Keratinocyte (primary cell): ENCODE data around the gene SEC11A.

Source experiments
- EZH2 ChIP-seq: IDR thresholded peaks from one replicate; pipeline ENCODE4 v1.6.1; 2012; ENCODE audit warnings: inconsistent platforms, mild to moderate bottlenecking, low read length, moderate library complexity
- TF ChIP-seq, protein P1 (sequence below), 3 experiments: IDR thresholded peaks in 1 of 3; conservative IDR thresholded peaks in 1 of 3; optimal IDR thresholded peaks in 1 of 3; 2 replicates in 2 of 3; 3 replicates in 1 of 3; pipeline versions ENCODE3 to v1.5.1; 2011; ENCODE audit warnings: low read length in 3 of 3, mild to moderate bottlenecking in 3 of 3, moderate library complexity in 2 of 3, control low read depth in 1 of 3, inconsistent platforms in 1 of 3; ENCODE audit not compliant: insufficient read depth in 2 of 3; ENCODE audit errors: extremely low read depth in 1 of 3

- no peak for TF ChIP-seq EZH2
- TF ChIP-seq, protein P1, sequence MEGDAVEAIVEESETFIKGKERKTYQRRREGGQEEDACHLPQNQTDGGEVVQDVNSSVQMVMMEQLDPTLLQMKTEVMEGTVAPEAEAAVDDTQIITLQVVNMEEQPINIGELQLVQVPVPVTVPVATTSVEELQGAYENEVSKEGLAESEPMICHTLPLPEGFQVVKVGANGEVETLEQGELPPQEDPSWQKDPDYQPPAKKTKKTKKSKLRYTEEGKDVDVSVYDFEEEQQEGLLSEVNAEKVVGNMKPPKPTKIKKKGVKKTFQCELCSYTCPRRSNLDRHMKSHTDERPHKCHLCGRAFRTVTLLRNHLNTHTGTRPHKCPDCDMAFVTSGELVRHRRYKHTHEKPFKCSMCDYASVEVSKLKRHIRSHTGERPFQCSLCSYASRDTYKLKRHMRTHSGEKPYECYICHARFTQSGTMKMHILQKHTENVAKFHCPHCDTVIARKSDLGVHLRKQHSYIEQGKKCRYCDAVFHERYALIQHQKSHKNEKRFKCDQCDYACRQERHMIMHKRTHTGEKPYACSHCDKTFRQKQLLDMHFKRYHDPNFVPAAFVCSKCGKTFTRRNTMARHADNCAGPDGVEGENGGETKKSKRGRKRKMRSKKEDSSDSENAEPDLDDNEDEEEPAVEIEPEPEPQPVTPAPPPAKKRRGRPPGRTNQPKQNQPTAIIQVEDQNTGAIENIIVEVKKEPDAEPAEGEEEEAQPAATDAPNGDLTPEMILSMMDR (optimal IDR thresholded peaks at IDR 0.05 in 1 of 3, IDR thresholded peaks at IDR 0.05 in 1 of 3, conservative IDR thresholded peaks at IDR 0.05 in 1 of 3; ENCODE audit: extremely low read depth in 1 of 3, insufficient read depth in 2 of 3, low read length in 3 of 3), result no peak
These were observed 20.4 kb upstream of the SEC11A start for GRCh38 chr15:84736375-84736774.
